ENCODE data around the gene TYSND1. TPM values are rescaled to one million over a fixed set of nuclear protein-coding genes. Genes with fewer than 3 reads are reported as not detected.
A peak's percentile ranks its signal among the peaks of the same experiment; 100 is the strongest.

Gene TYSND1
- total RNA-seq (10 to 100 TPM; 13.8 to 35.9 (median 19.5) TPM), polyA plus RNA-seq (10 to 100 TPM; 21.0 to 25.0 TPM), total RNA-seq (47.7 reads per million, percentile 70 among the genes with 10 or more reads in this experiment)

GRCh38 chr10:70146489-70147258 lies at the start of gene TYSND1:
TSS of gene TYSND1 (minus strand) at chr10:70146700. CDS start at chr10:70146586, 114 bp downstream.
- Mint-ChIP-seq H3K9me3 (no peaks in the 10 kb centered on the region), H3K27ac (peak within 1 kb of the TSS; percentile 87 to 98 (median 95)), H3K36me3 (peaks cover 4 to 19% (median 6%) of the 10 kb centered on the region in 5 donors), H3K4me3 (peak within 1 kb of the TSS; percentile 89 to 96 (median 93)), H3K27me3 (no peaks in the 10 kb centered on the region), H3K4me1 (peaks cover 15 to 45% (median 36%) of the 10 kb centered on the region in 7 donors)
- no peaks in the 10 kb centered on the region for H3K27me3 ChIP-seq (ENCODE audit: control insufficient read depth in 2 of 2, insufficient read depth in 2 of 2, low read length in 2 of 2)
- ChIA-PET CTCF (interaction anchor here (0.6 to 3.8 kb wide), 37 partner anchors 8 to 1175 kb away, joined by 3 to 49 read pairs (median 4); partner anchors contain the start of genes AIFM2 and SAR1A), POLR2A (interaction anchor here (0.6 to 7.7 kb wide), 22 partner anchors 11 to 681 kb away, joined by 3 to 139 read pairs (median 4); partner anchors contain the start of genes EIF4EBP2, PRF1 and SAR1A)
- H3K9me3 ChIP-seq (ENCODE audit: control insufficient read depth in 2 of 3, low read length in 3 of 3), result no peaks in the 10 kb centered on the region
- DNase-seq (peak; percentile 79 to 95 (median 92)), ATAC-seq (peak; percentile 92)
- peak within 1 kb of the TSS; percentile 79 for H3K4me3 ChIP-seq (ENCODE audit: low read length)
- H3K36me3 ChIP-seq (ENCODE audit: control insufficient read depth in 2 of 3, insufficient read depth in 3 of 3, low read length in 3 of 3), result peaks cover 0 to 21% (median 5%) of the 10 kb centered on the region in 3 experiments
- peak within 1 kb of the TSS; percentile 80 for H3K27ac ChIP-seq (ENCODE audit: low read depth, low read length)
- intact Hi-C loops (cut with micrococcal nuclease), result loop anchor here (1.0 to 5.0 kb wide), 16 partner anchors 14 to 829 kb away; partner anchors contain the start of genes AIFM2 (in 2 of the 2), EIF4EBP2 (in 2 of the 2), LRRC20 (in 2 of the 2) and PPA1 (in 2 of the 2)
- H3K4me1 ChIP-seq (ENCODE audit: control insufficient read depth in 2 of 2, insufficient read depth in 2 of 2, low read length in 2 of 2), result peaks cover 13 to 22% of the 10 kb centered on the region in 2 donors

GRCh38 chr10:70193391-70193844 lies 46.9 kb upstream of the TYSND1 start:
- Histone ChIP-seq H3K36me3 (ENCODE audit: control insufficient read depth in 2 of 3, insufficient read depth in 3 of 3, low read length in 3 of 3) (no peaks in the 10 kb centered on the region), H3K27me3 (ENCODE audit: control insufficient read depth in 2 of 2, insufficient read depth in 2 of 2, low read length in 2 of 2) (no peaks in the 10 kb centered on the region), H3K4me1 (ENCODE audit: control insufficient read depth in 2 of 2, insufficient read depth in 2 of 2, low read length in 2 of 2) (peaks cover 0 to 11% of the 10 kb centered on the region in 2 donors), H3K9me3 (ENCODE audit: control insufficient read depth in 2 of 3, low read length in 3 of 3) (no peaks in the 10 kb centered on the region), H3K27ac (ENCODE audit: low read depth, low read length) (no peak overlapping the region), H3K4me3 (ENCODE audit: low read length) (no peak overlapping the region)
- Mint-ChIP-seq H3K27ac (no peak overlapping the region), H3K36me3 (peaks cover 0 to 10% (median 6%) of the 10 kb centered on the region in 5 donors), H3K9me3 (peaks cover 0 to 3% (median 0%) of the 10 kb centered on the region in 11 donors), H3K4me1 (peaks cover 0 to 15% (median 10%) of the 10 kb centered on the region in 7 donors), H3K4me3 (no peak overlapping the region), H3K27me3 (peaks cover 0 to 3% (median 0%) of the 10 kb centered on the region in 5 donors)
- ATAC-seq (no peak), DNase-seq (no peak)
- intact Hi-C loops (cut with micrococcal nuclease), result no loop called here
- CTCF ChIA-PET, result interaction anchor here (0.6 to 1.1 kb wide), 4 partner anchors 32 to 103 kb away, joined by 3 to 6 read pairs (median 3); partner anchors contain the start of gene TYSND1
- POLR2A ChIA-PET, result interaction anchor here (0.6 kb wide), 1 partner anchor 1320 kb away, joined by 3 read pairs; no protein-coding TSS in a partner anchor

GRCh38 chr10:70192326-70192968 lies 45.9 kb upstream of the TYSND1 start:
- Mint-ChIP-seq H3K9me3 (no peaks in the 10 kb centered on the region), H3K27ac (peak overlapping the region in 1 of 9 donors; percentile 28), H3K27me3 (peaks cover 0 to 3% (median 0%) of the 10 kb centered on the region in 5 donors), H3K36me3 (peaks cover 0 to under 1% (median 0%) of the 10 kb centered on the region in 5 donors), H3K4me1 (peaks cover 0 to 18% (median 6%) of the 10 kb centered on the region in 7 donors), H3K4me3 (no peak overlapping the region)
- no peak overlapping the region for H3K27ac ChIP-seq (ENCODE audit: low read depth, low read length)
- H3K9me3 ChIP-seq (ENCODE audit: control insufficient read depth in 2 of 3, low read length in 3 of 3), result no peaks in the 10 kb centered on the region
- peaks cover 0 to 7% of the 10 kb centered on the region in 2 donors for H3K4me1 ChIP-seq (ENCODE audit: control insufficient read depth in 2 of 2, insufficient read depth in 2 of 2, low read length in 2 of 2)
- H3K36me3 ChIP-seq (ENCODE audit: control insufficient read depth in 2 of 3, insufficient read depth in 3 of 3, low read length in 3 of 3), result no peaks in the 10 kb centered on the region
- no peak overlapping the region for H3K4me3 ChIP-seq (ENCODE audit: low read length)
- intact Hi-C loops (cut with micrococcal nuclease), result no loop called here
- DNase-seq, result no peak
- no peak for ATAC-seq
- CTCF ChIA-PET, result interaction anchor here (1.0 kb wide), 1 partner anchor 46 kb away, joined by 3 read pairs; the partner anchor contains the start of gene TYSND1
- H3K27me3 ChIP-seq (ENCODE audit: control insufficient read depth in 2 of 2, insufficient read depth in 2 of 2, low read length in 2 of 2), result no peaks in the 10 kb centered on the region
- POLR2A ChIA-PET, result interaction anchor here (0.6 kb wide), 1 partner anchor 1319 kb away, joined by 3 read pairs; no protein-coding TSS in a partner anchor

- intact Hi-C loops (cut with micrococcal nuclease), result no loop called here
- POLR2A ChIA-PET, result no interaction called here
- ATAC-seq, result no peak
These were observed 45.4 kb upstream of the TYSND1 start for GRCh38 chr10:70191972-70192305.

GRCh38 chr10:70191161-70191971 lies 44.9 kb upstream of the TYSND1 start:
- no peaks in the 10 kb centered on the region for H3K9me3 ChIP-seq (ENCODE audit: control insufficient read depth in 2 of 3, low read length in 3 of 3)
- intact Hi-C loops (cut with micrococcal nuclease), result no loop called here
- ChIA-PET CTCF (interaction anchor here (0.5 to 0.6 kb wide), 2 partner anchors 33 to 60 kb away, joined by 3 read pairs; no protein-coding TSS in a partner anchor), POLR2A (interaction anchor here (0.5 kb wide), 1 partner anchor 49 kb away, joined by 3 read pairs; no protein-coding TSS in a partner anchor)
- H3K4me1 ChIP-seq (ENCODE audit: control insufficient read depth in 2 of 2, insufficient read depth in 2 of 2, low read length in 2 of 2), result no peaks in the 10 kb centered on the region
- H3K36me3 ChIP-seq (ENCODE audit: control insufficient read depth in 2 of 3, insufficient read depth in 3 of 3, low read length in 3 of 3), result no peaks in the 10 kb centered on the region
- Mint-ChIP-seq H3K9me3 (no peaks in the 10 kb centered on the region), H3K4me1 (peaks cover 0 to 11% (median 0%) of the 10 kb centered on the region in 7 donors), H3K4me3 (no peak overlapping the region), H3K27me3 (peaks cover 0 to 3% (median 0%) of the 10 kb centered on the region in 5 donors), H3K27ac (no peak overlapping the region), H3K36me3 (no peaks in the 10 kb centered on the region)
- DNase-seq, result no peak
- no peak overlapping the region for H3K4me3 ChIP-seq (ENCODE audit: low read length)
- no peaks in the 10 kb centered on the region for H3K27me3 ChIP-seq (ENCODE audit: control insufficient read depth in 2 of 2, insufficient read depth in 2 of 2, low read length in 2 of 2)
- ATAC-seq, result no peak
- no peak overlapping the region for H3K27ac ChIP-seq (ENCODE audit: low read depth, low read length)

More at GRCh38 chr10:70191972-70192305, 45.4 kb upstream of the TYSND1 start:
- Histone ChIP-seq H3K36me3 (ENCODE audit: control insufficient read depth in 2 of 3, insufficient read depth in 3 of 3, low read length in 3 of 3) (no peaks in the 10 kb centered on the region), H3K4me3 (ENCODE audit: low read length) (no peak overlapping the region), H3K27ac (ENCODE audit: low read depth, low read length) (no peak overlapping the region), H3K9me3 (ENCODE audit: control insufficient read depth in 2 of 3, low read length in 3 of 3) (no peaks in the 10 kb centered on the region), H3K27me3 (ENCODE audit: control insufficient read depth in 2 of 2, insufficient read depth in 2 of 2, low read length in 2 of 2) (no peaks in the 10 kb centered on the region), H3K4me1 (ENCODE audit: control insufficient read depth in 2 of 2, insufficient read depth in 2 of 2, low read length in 2 of 2) (peaks cover 0 to 2% of the 10 kb centered on the region in 2 donors)
- H3K9me3 Mint-ChIP-seq, result no peaks in the 10 kb centered on the region
- H3K27ac Mint-ChIP-seq, result no peak overlapping the region
- peaks cover 0 to 3% (median 0%) of the 10 kb centered on the region in 5 donors for H3K27me3 Mint-ChIP-seq
- no peaks in the 10 kb centered on the region for H3K36me3 Mint-ChIP-seq
- CTCF ChIA-PET, result no interaction called here
- H3K4me3 Mint-ChIP-seq, result no peak overlapping the region
- no peak for DNase-seq
- H3K4me1 Mint-ChIP-seq, result peaks cover 0 to 13% (median under 1%) of the 10 kb centered on the region in 7 donors
